GM23248 (cell line): ENCODE results near the gene SLC37A3.

Experiments used
- EZH2 ChIP-seq: fragments of 200-600 bp; sonication (generic); IDR thresholded peaks from 2 replicates; pipeline ENCODE4 v1.6.1; 2018; ENCODE audit warnings: antibody characterized with exemption, mild to moderate bottlenecking; ENCODE audit not compliant: insufficient read depth, poor library complexity, severe bottlenecking
- EZH2phosphoT487 ChIP-seq: fragments of 200-600 bp; sonication (generic); IDR thresholded peaks from 2 replicates; pipeline ENCODE4 v1.6.1; 2018; ENCODE audit warnings: antibody characterized with exemption, moderate library complexity, mild to moderate bottlenecking, low read depth; ENCODE audit not compliant: insufficient read depth

GRCh38 chr7:140297192-140297591 is 101.1 kb downstream of the SLC37A3 start:
- no peak for TF ChIP-seq EZH2
- no peak for TF ChIP-seq EZH2phosphoT487
